ENCODE results near the gene FAR1. TPM values are rescaled to one million over a fixed set of nuclear protein-coding genes. Genes with fewer than 3 reads are reported as not detected.

Gene FAR1
- total and polyA plus RNA-seq, 2 of the 4 experiments (the other 2 are of a cell fraction) = 35.3 to 119 TPM

DNA sequence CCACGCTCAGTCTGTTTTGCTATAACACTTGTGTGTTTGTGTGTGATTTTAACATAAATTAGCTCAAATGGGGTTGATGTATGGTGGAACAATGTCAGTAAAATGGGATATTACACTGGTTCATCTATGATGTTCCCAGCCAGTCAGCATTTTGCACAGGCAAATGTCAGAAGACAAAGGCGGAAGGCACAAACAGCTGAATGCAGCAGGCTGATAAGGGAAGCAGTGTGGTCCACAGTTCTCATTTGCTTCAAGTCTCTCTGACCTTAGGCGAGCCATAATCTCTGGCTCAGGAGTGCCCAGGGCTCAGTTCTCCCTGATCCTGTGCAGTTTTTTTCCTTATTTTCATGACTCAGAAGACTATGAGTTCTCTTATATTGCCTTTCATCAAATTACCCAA, 102.7 kb downstream of the FAR1 start:
- 76% methylated on average over 2 of the region's 3 CpGs; no CpG with 5 or more reads in 1 of the 2 experiments for WGBS, 2 experiments (ENCODE audit: extremely low coverage in 2 of 2, insufficient read length in 1 of 2)
- POLR2A ChIA-PET (ENCODE audit: unreplicated experiment) = no interaction called here
- Histone ChIP-seq H2AFZ (replicated peaks; ENCODE audit: low read length, poor library complexity) (no peak overlapping the region), H3K56ac (ENCODE audit: extremely low read depth, insufficient read depth, low read length) (no peak overlapping the region), H3K4ac (ENCODE audit: low read depth, low read length) (no peak overlapping the region), H3K14ac (replicated peaks; ENCODE audit: low read depth, low read length) (no peak overlapping the region), H3K36me3 (ENCODE audit: control insufficient read depth, insufficient read depth, low read length) (no peaks in the 10 kb centered on the region), H3K27me3 (ENCODE audit: control insufficient read depth, insufficient read depth, low read length) (peaks cover 4% of the 10 kb centered on the region), H4K20me1 (ENCODE audit: insufficient read depth, low read length) (no peaks in the 10 kb centered on the region), H2BK15ac (ENCODE audit: low read depth, low read length) (no peak overlapping the region), H2AK5ac (ENCODE audit: low read depth, low read length) (no peak overlapping the region), H2BK5ac (ENCODE audit: low read depth, low read length, poor library complexity, severe bottlenecking) (no peak overlapping the region), H2AK9ac (replicated peaks; ENCODE audit: low read depth, low read length, poor library complexity) (no peak overlapping the region), H3K4me1 (ENCODE audit: control insufficient read depth, insufficient read depth, low read length) (no peaks in the 10 kb centered on the region), H4K91ac (ENCODE audit: insufficient read depth, low read depth, low read length) (no peak overlapping the region), H4K8ac (ENCODE audit: low read depth in 2 of 2, low read length in 2 of 2) (no peak overlapping the region), H3K23ac (ENCODE audit: low read depth, low read length) (no peak overlapping the region), H2BK20ac (ENCODE audit: low read depth, low read length) (no peak overlapping the region), H3K18ac (ENCODE audit: low read depth, low read length) (no peak overlapping the region), H3K9me1 (ENCODE audit: insufficient read depth, low read length) (no peaks in the 10 kb centered on the region), H3K4me3 (ENCODE audit: insufficient read depth, low read depth, low read length) (no peak overlapping the region), H3K27ac (ENCODE audit: insufficient read depth, low read length) (no peak overlapping the region), H3K9me3 (ENCODE audit: control insufficient read depth, insufficient read depth, low read length) (no peaks in the 10 kb centered on the region), H3K79me1 (ENCODE audit: low read depth in 1 of 2, low read length in 2 of 2) (no peaks in the 10 kb centered on the region), H4K5ac (ENCODE audit: low read depth, low read length) (no peak overlapping the region), H3K4me2 (ENCODE audit: low read depth, low read length) (no peak overlapping the region), H2BK120ac (ENCODE audit: low read depth, low read length) (no peak overlapping the region), H3K9ac (ENCODE audit: low read depth, low read length) (no peak overlapping the region)
- intact Hi-C loops (cut with micrococcal nuclease) (loop anchor here (2.0 to 5.0 kb wide), 2 partner anchors 186 to 378 kb away; no protein-coding TSS in a partner anchor), dilution Hi-C loops (cut with HindIII; ENCODE audit: low sequenced_read_pairs, unreplicated experiment) (no loop called here), in situ Hi-C loops (cut with MboI; ENCODE audit: low sequenced_read_pairs) (loop anchor here (10.0 kb wide), 1 partner anchor 474 kb away; no protein-coding TSS in a partner anchor)
- no TSS peak for BruUV-seq (replicated peaks)
- TF ChIP-seq CHD1 (IDR thresholded peaks at IDR 0.05; ENCODE audit: low read depth, low read length) (no peak), RFX5 (IDR thresholded peaks at IDR 0.05; ENCODE audit: low read depth, low read length) (no peak), RAD21 (IDR thresholded peaks at IDR 0.05; ENCODE audit: low read length) (no peak), MAZ (IDR thresholded peaks at IDR 0.05; ENCODE audit: borderline replicate concordance, low read depth, low read length) (no peak), SMC3 (IDR thresholded peaks at IDR 0.05; ENCODE audit: low read depth, low read length) (no peak), FOS (IDR thresholded peaks at IDR 0.05; ENCODE audit: low read depth, low read length) (no peak), NFE2L2 (IDR thresholded peaks at IDR 0.05; ENCODE audit: low read depth, low read length) (no peak), MAFK (IDR thresholded peaks at IDR 0.05; ENCODE audit: low read depth, low read length) (no peak), BHLHE40 (IDR thresholded peaks at IDR 0.05; ENCODE audit: low read depth, low read length) (no peak)
- TF ChIP-seq, protein P1, sequence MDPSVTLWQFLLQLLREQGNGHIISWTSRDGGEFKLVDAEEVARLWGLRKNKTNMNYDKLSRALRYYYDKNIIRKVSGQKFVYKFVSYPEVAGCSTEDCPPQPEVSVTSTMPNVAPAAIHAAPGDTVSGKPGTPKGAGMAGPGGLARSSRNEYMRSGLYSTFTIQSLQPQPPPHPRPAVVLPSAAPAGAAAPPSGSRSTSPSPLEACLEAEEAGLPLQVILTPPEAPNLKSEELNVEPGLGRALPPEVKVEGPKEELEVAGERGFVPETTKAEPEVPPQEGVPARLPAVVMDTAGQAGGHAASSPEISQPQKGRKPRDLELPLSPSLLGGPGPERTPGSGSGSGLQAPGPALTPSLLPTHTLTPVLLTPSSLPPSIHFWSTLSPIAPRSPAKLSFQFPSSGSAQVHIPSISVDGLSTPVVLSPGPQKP (IDR thresholded peaks at IDR 0.05; ENCODE audit: borderline replicate concordance, low read depth, low read length) = no peak
- TF ChIP-seq, protein P2, sequence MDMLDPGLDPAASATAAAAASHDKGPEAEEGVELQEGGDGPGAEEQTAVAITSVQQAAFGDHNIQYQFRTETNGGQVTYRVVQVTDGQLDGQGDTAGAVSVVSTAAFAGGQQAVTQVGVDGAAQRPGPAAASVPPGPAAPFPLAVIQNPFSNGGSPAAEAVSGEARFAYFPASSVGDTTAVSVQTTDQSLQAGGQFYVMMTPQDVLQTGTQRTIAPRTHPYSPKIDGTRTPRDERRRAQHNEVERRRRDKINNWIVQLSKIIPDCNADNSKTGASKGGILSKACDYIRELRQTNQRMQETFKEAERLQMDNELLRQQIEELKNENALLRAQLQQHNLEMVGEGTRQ (IDR thresholded peaks at IDR 0.05; ENCODE audit: low read depth, low read length) = no peak
- TF ChIP-seq, protein P3, sequence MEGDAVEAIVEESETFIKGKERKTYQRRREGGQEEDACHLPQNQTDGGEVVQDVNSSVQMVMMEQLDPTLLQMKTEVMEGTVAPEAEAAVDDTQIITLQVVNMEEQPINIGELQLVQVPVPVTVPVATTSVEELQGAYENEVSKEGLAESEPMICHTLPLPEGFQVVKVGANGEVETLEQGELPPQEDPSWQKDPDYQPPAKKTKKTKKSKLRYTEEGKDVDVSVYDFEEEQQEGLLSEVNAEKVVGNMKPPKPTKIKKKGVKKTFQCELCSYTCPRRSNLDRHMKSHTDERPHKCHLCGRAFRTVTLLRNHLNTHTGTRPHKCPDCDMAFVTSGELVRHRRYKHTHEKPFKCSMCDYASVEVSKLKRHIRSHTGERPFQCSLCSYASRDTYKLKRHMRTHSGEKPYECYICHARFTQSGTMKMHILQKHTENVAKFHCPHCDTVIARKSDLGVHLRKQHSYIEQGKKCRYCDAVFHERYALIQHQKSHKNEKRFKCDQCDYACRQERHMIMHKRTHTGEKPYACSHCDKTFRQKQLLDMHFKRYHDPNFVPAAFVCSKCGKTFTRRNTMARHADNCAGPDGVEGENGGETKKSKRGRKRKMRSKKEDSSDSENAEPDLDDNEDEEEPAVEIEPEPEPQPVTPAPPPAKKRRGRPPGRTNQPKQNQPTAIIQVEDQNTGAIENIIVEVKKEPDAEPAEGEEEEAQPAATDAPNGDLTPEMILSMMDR (conservative IDR thresholded peaks at IDR 0.05; ENCODE audit: low read depth, low read length) = no peak
- CTCF ChIA-PET = interaction anchor here (0.7 kb wide), 1 partner anchor 174 kb away, joined by 3 read pairs; no protein-coding TSS in a partner anchor
- no peak for ATAC-seq (ENCODE audit: low read depth)
- DNase-seq = no peak
